Endothelial cell (in vitro differentiated cells): ENCODE data around the gene NCSTN. TPM values are rescaled to one million over a fixed set of nuclear protein-coding genes. Genes with fewer than 3 reads are reported as not detected.

Experiments
- DNase-seq: peaks from one replicate; pipeline ENCODE4 v3.0.0; 2021; ENCODE audit warnings: low spot score
- H3K27ac Mint-ChIP-seq: one replicate; pipeline ENCODE4 v1.8.0; 2021; ENCODE audit warnings: mixed read lengths, inconsistent platforms; ENCODE audit not compliant: unreplicated experiment
- H3K27me3 Mint-ChIP-seq: one replicate; pipeline ENCODE4 v1.8.0; 2021; ENCODE audit warnings: mild to moderate bottlenecking, moderate library complexity, mixed read lengths, inconsistent platforms; ENCODE audit not compliant: unreplicated experiment
- H3K36me3 Mint-ChIP-seq: one replicate; pipeline ENCODE4 v1.8.0; 2021; ENCODE audit warnings: mild to moderate bottlenecking, low read depth, mixed read lengths, inconsistent platforms; ENCODE audit not compliant: unreplicated experiment
- H3K4me1 Mint-ChIP-seq: one replicate; pipeline ENCODE4 v1.8.0; 2021; ENCODE audit warnings: mild to moderate bottlenecking, mixed read lengths, inconsistent platforms; ENCODE audit not compliant: unreplicated experiment
- H3K4me3 Mint-ChIP-seq: one replicate; pipeline ENCODE4 v1.8.0; 2021; ENCODE audit warnings: mild to moderate bottlenecking, mixed read lengths, inconsistent platforms; ENCODE audit not compliant: unreplicated experiment
- H3K9me3 Mint-ChIP-seq: one replicate; pipeline ENCODE4 v1.8.0; 2021; ENCODE audit warnings: mixed read lengths, inconsistent platforms; ENCODE audit not compliant: unreplicated experiment
- total RNA-seq: library from RNA; stranded (reverse); fragmentation: NEBNext Ultra II Directional; extraction: Animal tissue kit (Norgen Biotek cat#: 25700); gene quantifications from one replicate; pipeline ENCODE4 v1.2.1, GENCODE V29; 2021; ENCODE audit not compliant: unreplicated experiment
- TF ChIP-seq, protein P1 (sequence below): fragments of 200-600 bp; sonication (generic); IDR thresholded peaks from one replicate; pipeline ENCODE4 v1.5.0; 2021; ENCODE audit warnings: antibody characterized with exemption; ENCODE audit not compliant: unreplicated experiment

NCSTN gene
- total RNA-seq, 1 donor from 2014 or later, result 115 TPM

DNA sequence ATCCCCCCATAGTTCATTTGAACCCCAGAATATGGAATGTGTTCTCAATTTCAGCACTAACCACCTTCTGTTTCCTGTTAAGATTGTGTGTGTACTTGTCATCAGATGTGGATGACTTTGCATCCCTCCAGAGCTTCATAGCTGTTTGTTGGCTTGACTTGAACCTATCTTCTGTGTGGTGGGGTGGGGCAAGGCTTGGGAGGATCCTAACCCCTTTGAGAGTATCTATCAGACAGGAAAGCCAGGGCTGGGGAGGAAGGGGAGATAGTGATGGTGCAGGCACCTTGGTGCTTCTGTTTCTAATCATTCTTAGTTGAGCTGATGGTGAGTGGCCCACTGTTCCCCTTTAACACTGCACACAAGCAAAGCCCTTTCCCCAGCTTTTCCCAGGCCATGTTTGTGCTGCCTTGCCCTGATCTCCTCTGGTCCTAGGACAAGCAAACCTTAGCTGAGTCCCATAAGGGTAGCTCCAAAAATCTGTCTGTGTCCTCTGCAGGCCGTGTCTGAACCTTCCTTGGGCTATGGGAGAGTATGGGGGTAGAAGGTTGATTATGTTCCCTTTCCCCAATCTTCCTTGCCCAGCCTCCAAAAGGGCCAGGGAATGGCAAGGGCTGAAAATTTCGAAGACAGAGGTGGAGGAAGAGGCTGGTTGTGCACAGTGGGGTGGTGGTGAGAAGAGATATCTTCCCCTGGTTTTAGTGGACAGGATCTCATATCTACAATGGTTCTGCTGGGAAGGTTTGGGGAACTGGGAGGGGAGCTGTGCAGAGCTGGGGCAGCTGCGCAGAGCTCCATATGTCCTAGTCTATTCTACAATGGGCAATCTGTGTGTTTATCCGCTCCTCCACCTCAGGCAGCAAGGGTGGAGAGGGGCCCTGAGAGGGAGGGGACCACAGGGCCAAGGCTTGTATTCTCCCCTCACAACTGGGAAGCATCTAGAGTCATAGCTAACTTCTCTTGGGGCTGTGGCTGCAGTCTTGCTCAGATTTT lies 25.0 kb downstream of the NCSTN start:
- Mint-ChIP-seq H3K4me3 (no peak overlapping the region), H3K4me1 (peaks cover 18% of the 10 kb centered on the region), H3K27me3 (peaks cover 4% of the 10 kb centered on the region), H3K9me3 (no peaks in the 10 kb centered on the region), H3K36me3 (peaks cover 11% of the 10 kb centered on the region), H3K27ac (no peak overlapping the region)
- TF ChIP-seq, protein P1, sequence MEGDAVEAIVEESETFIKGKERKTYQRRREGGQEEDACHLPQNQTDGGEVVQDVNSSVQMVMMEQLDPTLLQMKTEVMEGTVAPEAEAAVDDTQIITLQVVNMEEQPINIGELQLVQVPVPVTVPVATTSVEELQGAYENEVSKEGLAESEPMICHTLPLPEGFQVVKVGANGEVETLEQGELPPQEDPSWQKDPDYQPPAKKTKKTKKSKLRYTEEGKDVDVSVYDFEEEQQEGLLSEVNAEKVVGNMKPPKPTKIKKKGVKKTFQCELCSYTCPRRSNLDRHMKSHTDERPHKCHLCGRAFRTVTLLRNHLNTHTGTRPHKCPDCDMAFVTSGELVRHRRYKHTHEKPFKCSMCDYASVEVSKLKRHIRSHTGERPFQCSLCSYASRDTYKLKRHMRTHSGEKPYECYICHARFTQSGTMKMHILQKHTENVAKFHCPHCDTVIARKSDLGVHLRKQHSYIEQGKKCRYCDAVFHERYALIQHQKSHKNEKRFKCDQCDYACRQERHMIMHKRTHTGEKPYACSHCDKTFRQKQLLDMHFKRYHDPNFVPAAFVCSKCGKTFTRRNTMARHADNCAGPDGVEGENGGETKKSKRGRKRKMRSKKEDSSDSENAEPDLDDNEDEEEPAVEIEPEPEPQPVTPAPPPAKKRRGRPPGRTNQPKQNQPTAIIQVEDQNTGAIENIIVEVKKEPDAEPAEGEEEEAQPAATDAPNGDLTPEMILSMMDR, result no peak
- DNase-seq, result no peak

DNA sequence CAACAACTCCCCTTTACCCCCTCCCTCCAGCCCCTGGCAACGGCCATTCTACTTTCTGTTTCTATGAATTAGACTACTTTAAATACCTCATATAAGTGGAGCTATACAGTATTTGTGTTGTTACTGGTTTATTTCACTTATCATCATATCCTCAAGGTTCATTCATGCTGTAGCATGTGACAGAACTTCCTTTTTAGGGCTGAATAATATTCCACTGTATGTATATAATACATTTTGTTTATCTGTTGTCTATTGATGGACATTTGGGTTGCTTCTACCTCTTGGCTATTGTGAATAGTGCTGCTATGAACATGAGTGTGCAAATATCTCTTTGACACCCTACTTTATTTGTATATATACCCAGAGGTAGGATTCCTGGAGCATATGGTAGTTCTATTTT lies 25.9 kb downstream of the NCSTN start:
- peaks cover 6% of the 10 kb centered on the region for H3K27me3 Mint-ChIP-seq
- peaks cover 12% of the 10 kb centered on the region for H3K4me1 Mint-ChIP-seq
- TF ChIP-seq, protein P1, result no peak

DNA sequence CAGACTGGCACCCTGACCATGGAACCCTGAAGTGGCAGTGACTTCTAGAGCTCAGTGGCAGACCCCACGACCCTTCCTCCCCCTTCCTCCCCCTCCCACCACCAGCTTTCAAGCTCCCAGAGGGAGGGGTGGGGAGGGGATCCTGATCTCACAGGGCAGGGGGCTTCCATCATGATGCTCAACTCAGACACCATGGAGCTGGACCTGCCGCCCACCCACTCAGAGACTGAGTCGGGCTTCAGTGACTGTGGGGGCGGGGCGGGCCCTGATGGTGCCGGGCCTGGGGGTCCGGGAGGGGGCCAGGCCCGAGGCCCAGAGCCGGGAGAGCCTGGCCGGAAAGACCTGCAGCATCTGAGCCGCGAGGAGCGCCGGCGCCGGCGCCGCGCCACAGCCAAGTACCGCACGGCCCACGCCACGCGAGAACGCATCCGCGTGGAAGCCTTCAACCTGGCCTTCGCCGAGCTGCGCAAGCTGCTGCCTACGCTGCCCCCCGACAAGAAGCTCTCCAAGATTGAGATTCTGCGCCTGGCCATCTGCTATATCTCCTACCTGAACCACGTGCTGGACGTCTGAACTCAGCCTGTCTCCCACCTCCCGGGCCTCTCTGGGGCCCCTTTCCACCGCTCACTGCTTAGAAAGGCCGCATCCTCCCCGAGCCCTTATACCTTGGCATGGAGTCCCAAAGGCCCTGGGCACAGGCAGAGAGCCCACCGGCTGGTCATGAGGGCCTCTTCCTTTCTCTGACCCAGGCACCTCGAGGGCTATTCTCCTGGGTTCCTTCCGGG lies 27.6 kb downstream of the NCSTN start:
- H3K36me3 Mint-ChIP-seq, result peaks cover 5% of the 10 kb centered on the region
- no peak overlapping the region for H3K4me3 Mint-ChIP-seq
- no peaks in the 10 kb centered on the region for H3K9me3 Mint-ChIP-seq
- H3K27me3 Mint-ChIP-seq, result peaks cover 10% of the 10 kb centered on the region
- DNase-seq, result no peak
- H3K4me1 Mint-ChIP-seq, result peaks cover 10% of the 10 kb centered on the region
- TF ChIP-seq, protein P1, result no peak
- H3K27ac Mint-ChIP-seq, result no peak overlapping the region

More for the DNA sequence above, 25.9 kb downstream of the NCSTN start:
- Mint-ChIP-seq H3K4me3 (no peak overlapping the region), H3K27ac (no peak overlapping the region), H3K9me3 (no peaks in the 10 kb centered on the region), H3K36me3 (peaks cover 8% of the 10 kb centered on the region)
- DNase-seq, result no peak

DNA sequence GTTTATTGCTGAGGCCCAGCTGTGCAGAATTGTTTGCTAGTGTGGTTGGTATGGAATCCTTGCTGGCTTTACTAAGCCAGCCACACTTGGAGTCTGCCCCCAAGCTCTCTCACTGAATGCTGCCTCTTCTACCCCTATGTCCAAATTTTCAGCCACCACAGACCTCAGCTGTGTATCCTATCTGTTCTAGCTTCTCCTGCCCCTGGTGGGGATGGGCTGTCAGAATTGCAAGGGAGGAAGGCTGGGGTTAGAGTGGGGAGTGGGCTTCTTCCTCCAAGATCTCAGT lies 28.1 kb downstream of the NCSTN start:
- Mint-ChIP-seq H3K4me1 (peaks cover 10% of the 10 kb centered on the region), H3K9me3 (no peaks in the 10 kb centered on the region), H3K27me3 (peaks cover 10% of the 10 kb centered on the region), H3K4me3 (no peak overlapping the region), H3K27ac (no peak overlapping the region), H3K36me3 (peaks cover 5% of the 10 kb centered on the region)
- TF ChIP-seq, protein P1, result no peak
- DNase-seq, result no peak
